ENCODE results near the gene SCAF1. TPM values are rescaled to one million over a fixed set of nuclear protein-coding genes. Genes with fewer than 3 reads are reported as not detected.

The SCAF1 gene
- total and polyA plus RNA-seq, 7 donors: 23.0 to 72.9 (median 45.5) TPM

DNA sequence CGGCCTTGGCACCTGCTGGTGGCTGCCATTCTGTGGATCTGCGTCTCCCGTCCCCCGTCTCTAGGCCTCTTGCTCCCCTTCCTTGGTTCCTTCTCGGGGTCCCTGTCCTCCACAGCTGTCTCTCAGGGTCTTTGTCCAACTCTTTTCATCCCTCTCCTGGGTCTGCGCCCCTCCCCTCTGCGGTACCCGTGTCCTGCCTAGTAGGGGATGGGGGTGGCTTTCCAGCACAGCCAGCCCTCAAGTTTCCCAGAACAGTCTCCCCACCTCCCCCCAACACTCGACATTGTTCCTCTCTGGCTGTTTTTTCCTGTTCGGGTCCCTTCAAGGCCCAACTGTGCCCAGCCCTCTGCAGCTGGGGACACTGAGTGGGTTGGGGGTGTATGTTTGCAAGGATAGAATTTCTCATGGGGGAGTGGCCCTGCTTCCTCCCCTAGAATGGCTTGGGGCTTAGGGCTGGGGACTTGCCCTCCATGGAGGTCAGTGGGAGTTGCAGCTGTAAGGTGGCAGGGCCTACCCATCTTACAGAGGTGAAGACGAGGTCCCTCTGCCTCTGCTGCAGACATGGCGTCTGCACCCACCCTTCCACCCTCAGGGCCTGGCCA, 46.6 kb downstream of the SCAF1 start:
- DNase-seq (no peak), ATAC-seq (peak in 3 of 4 donors; percentile 4 to 12 (median 5))
- peaks cover 0 to 43% of the 10 kb centered on the region in 2 donors for H3K36me3 ChIP-seq (ENCODE audit: insufficient read depth in 1 of 2, low read depth in 1 of 2)
- intact Hi-C loops (cut with DNase I): loop anchor here in 1 of 2 donors (10.0 kb wide), 1 partner anchor 116 kb away; no protein-coding TSS in a partner anchor
- no peak overlapping the region for H3K27ac ChIP-seq
- TF ChIP-seq, protein P1, sequence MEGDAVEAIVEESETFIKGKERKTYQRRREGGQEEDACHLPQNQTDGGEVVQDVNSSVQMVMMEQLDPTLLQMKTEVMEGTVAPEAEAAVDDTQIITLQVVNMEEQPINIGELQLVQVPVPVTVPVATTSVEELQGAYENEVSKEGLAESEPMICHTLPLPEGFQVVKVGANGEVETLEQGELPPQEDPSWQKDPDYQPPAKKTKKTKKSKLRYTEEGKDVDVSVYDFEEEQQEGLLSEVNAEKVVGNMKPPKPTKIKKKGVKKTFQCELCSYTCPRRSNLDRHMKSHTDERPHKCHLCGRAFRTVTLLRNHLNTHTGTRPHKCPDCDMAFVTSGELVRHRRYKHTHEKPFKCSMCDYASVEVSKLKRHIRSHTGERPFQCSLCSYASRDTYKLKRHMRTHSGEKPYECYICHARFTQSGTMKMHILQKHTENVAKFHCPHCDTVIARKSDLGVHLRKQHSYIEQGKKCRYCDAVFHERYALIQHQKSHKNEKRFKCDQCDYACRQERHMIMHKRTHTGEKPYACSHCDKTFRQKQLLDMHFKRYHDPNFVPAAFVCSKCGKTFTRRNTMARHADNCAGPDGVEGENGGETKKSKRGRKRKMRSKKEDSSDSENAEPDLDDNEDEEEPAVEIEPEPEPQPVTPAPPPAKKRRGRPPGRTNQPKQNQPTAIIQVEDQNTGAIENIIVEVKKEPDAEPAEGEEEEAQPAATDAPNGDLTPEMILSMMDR (IDR thresholded peaks at IDR 0.05): no peak
- 52 to 60% (median 58%) methylated on average over 12 of the region's 12 CpGs for WGBS, 3 donors
- H3K4me1 ChIP-seq: peaks cover 13% of the 10 kb centered on the region
- H3K27me3 ChIP-seq (ENCODE audit: insufficient read depth in 3 of 3, low read length in 2 of 3): peaks cover 0 to 13% (median 0%) of the 10 kb centered on the region in 3 donors
- H3K4me3 ChIP-seq: no peak overlapping the region
- no peaks in the 10 kb centered on the region for H3K9me3 ChIP-seq

DNA sequence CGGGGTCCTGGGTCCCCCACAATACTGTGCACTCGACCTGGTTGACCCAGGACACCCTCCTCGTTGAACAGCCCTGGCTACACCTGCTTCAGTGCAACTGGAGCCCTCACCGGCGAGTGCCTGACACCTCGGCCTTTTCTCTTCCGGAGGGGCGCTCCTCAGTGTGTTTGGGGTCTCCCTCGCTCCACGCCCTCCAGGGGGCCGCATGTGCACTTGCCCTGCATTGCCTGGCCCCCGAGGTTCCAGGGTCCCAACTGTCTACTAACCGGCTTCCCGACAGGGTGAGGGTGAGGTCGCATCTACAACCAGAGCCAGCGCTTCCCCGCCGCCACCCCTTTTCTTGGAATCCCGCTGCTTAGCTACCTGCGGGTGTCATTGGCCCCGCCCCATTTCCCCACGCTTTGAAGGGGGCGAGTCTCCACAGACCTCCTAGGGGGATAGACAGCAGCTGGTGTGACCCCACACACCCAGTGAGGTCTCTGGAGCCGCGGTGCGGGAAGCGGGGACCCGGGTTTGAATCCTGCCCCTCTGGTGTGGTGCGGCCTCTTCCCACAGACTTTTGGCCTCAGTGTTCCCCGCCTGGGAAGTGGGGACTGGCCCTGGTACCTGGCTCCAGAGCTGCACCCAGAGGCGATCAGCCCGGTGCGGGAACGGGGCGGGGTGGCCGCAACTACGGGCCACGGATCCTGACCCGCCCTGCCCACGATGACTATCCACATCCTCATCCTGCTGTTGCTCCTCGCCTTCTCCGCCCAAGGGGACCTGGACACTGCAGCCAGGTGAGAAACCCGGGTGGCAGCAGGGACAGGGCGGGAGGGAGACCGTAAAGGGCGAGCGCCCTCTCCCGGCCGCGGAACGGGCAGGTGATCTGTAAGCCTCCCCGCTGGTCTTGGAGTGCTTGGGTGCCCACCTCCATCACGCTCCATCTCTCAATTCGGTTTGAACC, 47.4 kb downstream of the SCAF1 start, which contains the start of gene ADM5:
TSS of gene ADM5 (plus strand) at position 462 of the 946 bp plus-strand sequence. CDS start at position 706, 244 bp downstream.
- Histone ChIP-seq H3K36me3 (ENCODE audit: insufficient read depth in 1 of 2, low read depth in 1 of 2) (peaks cover 0 to 36% of the 10 kb centered on the region in 2 donors), H3K4me1 (peaks cover 13% of the 10 kb centered on the region), H3K9me3 (no peaks in the 10 kb centered on the region), H3K27ac (peak within 1 kb of the TSS; percentile 23), H3K27me3 (ENCODE audit: insufficient read depth in 3 of 3, low read length in 2 of 3) (peaks cover 0 to 13% (median 0%) of the 10 kb centered on the region in 3 donors), H3K4me3 (peak within 1 kb of the TSS; percentile 63)
- 25 to 27% (median 26%) methylated on average over 53 to 54 of the region's 54 CpGs for WGBS, 3 donors
- intact Hi-C loops (cut with DNase I): loop anchor here in 1 of 2 donors (10.0 kb wide), 1 partner anchor 115 kb away; no protein-coding TSS in a partner anchor
- peak in 1 of 2 donors; percentile 77 for DNase-seq
- TF ChIP-seq, protein P1 (IDR thresholded peaks at IDR 0.05): peak; percentile 47
- ATAC-seq: peak; percentile 50 to 73 (median 59)

GRCh38 chr19:49690079-49690655, 48.2 kb downstream of the SCAF1 start:
- H3K4me3 ChIP-seq: peak overlapping the region; percentile 63
- 6 to 7% (median 7%) methylated on average over 34 to 39 of the region's 39 CpGs for WGBS, 3 donors
- ATAC-seq (peak; percentile 11 to 30 (median 22)), DNase-seq (no peak)
- H3K27ac ChIP-seq: no peak overlapping the region
- peaks cover 13% of the 10 kb centered on the region for H3K4me1 ChIP-seq
- peaks cover 0 to 13% (median 0%) of the 10 kb centered on the region in 3 donors for H3K27me3 ChIP-seq (ENCODE audit: insufficient read depth in 3 of 3, low read length in 2 of 3)
- peaks cover 0 to 28% of the 10 kb centered on the region in 2 donors for H3K36me3 ChIP-seq (ENCODE audit: insufficient read depth in 1 of 2, low read depth in 1 of 2)
- TF ChIP-seq, protein P1 (IDR thresholded peaks at IDR 0.05): peak; percentile 11
- intact Hi-C loops (cut with DNase I): no loop called here
- H3K9me3 ChIP-seq: no peaks in the 10 kb centered on the region

GRCh38 chr19:49690656-49691242, 48.7 kb downstream of the SCAF1 start, which contains the start of gene CPT1C:
Gene CPT1C (plus strand): TSS chr19:49691116. CDS start chr19:49692253, 1,137 bp downstream.
- peaks cover 13% of the 10 kb centered on the region for H3K4me1 ChIP-seq
- DNase-seq: peak; percentile 78 to 79
- peaks cover 0 to 13% (median 0%) of the 10 kb centered on the region in 3 donors for H3K27me3 ChIP-seq (ENCODE audit: insufficient read depth in 3 of 3, low read length in 2 of 3)
- H3K27ac ChIP-seq: no peak within 1 kb of the TSS
- 1 to 2% (median 1%) methylated on average over 36 to 38 of the region's 38 CpGs for WGBS, 3 donors
- peaks cover 0 to 22% of the 10 kb centered on the region in 2 donors for H3K36me3 ChIP-seq (ENCODE audit: insufficient read depth in 1 of 2, low read depth in 1 of 2)
- intact Hi-C loops (cut with DNase I): no loop called here
- TF ChIP-seq, protein P1 (IDR thresholded peaks at IDR 0.05): no peak
- ATAC-seq: peak; percentile 48 to 63 (median 54)
- H3K9me3 ChIP-seq: no peaks in the 10 kb centered on the region
- H3K4me3 ChIP-seq: peak within 1 kb of the TSS; percentile 63

All from psoas muscle (tissue), 8 donors.